Measurements from ENCODE around the gene IFT81. TPM values are rescaled to one million over a fixed set of nuclear protein-coding genes. Genes with fewer than 3 reads are reported as not detected.
A peak's percentile ranks its signal among the peaks of the same experiment; 100 is the strongest.

IFT81 gene
- total RNA-seq (ENCODE audit: low replicate concordance): 12.6 and 33.8 TPM in 2 replicates
- long read RNA-seq, transcript IFT81-201 (19 exons, 3,108 nt): major isoform, 7 of 47 reads
- long read RNA-seq, partial matches to known transcripts: 28 of 47 reads
- long read RNA-seq, other reads (novel, unspliced or antisense): 6 of 47 reads

- Mint-ChIP-seq H3K9me3 (no peaks in the 10 kb centered on the region), H3K4me1 (ENCODE audit: unreplicated experiment) (peaks cover 11% of the 10 kb centered on the region), H3K36me3 (peaks cover 15% of the 10 kb centered on the region), H3K27ac (peak within 1 kb of the TSS; percentile 89), H3K27me3 (peaks cover 4% of the 10 kb centered on the region), H3K4me3 (peak within 1 kb of the TSS; percentile 96)
- DNase-seq (ENCODE audit: extremely low spot score, unreplicated experiment): peak; percentile 99
- TF ChIP-seq CTCF (conservative IDR thresholded peaks at IDR 0.05): no peak
Observed at GRCh38 chr12:110124269-110124995, at the start of gene IFT81. Gene IFT81, plus strand, starts transcription at chr12:110124357. Its CDS starts 3,024 bp downstream, at chr12:110127381.

- Mint-ChIP-seq H3K27ac (no peak overlapping the region), H3K27me3 (peaks cover 7% of the 10 kb centered on the region), H3K36me3 (no peaks in the 10 kb centered on the region), H3K9me3 (no peaks in the 10 kb centered on the region), H3K4me3 (no peak overlapping the region), H3K4me1 (ENCODE audit: unreplicated experiment) (peaks cover 15% of the 10 kb centered on the region)
- no peak for DNase-seq (ENCODE audit: extremely low spot score, unreplicated experiment)
- TF ChIP-seq CTCF (conservative IDR thresholded peaks at IDR 0.05): no peak
Observed at GRCh38 chr12:110075880-110076279, 48.3 kb upstream of the IFT81 start.

GRCh38 chr12:110077800-110078199 is 46.4 kb upstream of the IFT81 start:
- no peak for DNase-seq (ENCODE audit: extremely low spot score, unreplicated experiment)
- Mint-ChIP-seq H3K36me3 (no peaks in the 10 kb centered on the region), H3K4me1 (ENCODE audit: unreplicated experiment) (peaks cover 15% of the 10 kb centered on the region), H3K27ac (no peak overlapping the region), H3K4me3 (no peak overlapping the region), H3K9me3 (no peaks in the 10 kb centered on the region), H3K27me3 (peaks cover 7% of the 10 kb centered on the region)
- TF ChIP-seq CTCF (conservative IDR thresholded peaks at IDR 0.05): no peak

- H3K36me3 Mint-ChIP-seq: no peaks in the 10 kb centered on the region
- peak overlapping the region; percentile 18 for H3K27ac Mint-ChIP-seq
Observed at GRCh38 chr12:110079477-110080400, 44.4 kb upstream of the IFT81 start.

More at GRCh38 chr12:110079477-110080400, 44.4 kb upstream of the IFT81 start:
- Mint-ChIP-seq H3K4me3 (no peak overlapping the region), H3K9me3 (no peaks in the 10 kb centered on the region), H3K4me1 (ENCODE audit: unreplicated experiment) (no peaks in the 10 kb centered on the region), H3K27me3 (peaks cover 8% of the 10 kb centered on the region)
- no peak for DNase-seq (ENCODE audit: extremely low spot score, unreplicated experiment)
- TF ChIP-seq CTCF (conservative IDR thresholded peaks at IDR 0.05): no peak

All from type B pancreatic cell (in vitro differentiated cells).